Measurements from ENCODE around the gene SUGP1.
"Not testable (repeated sequence)": the region's sequence is repeated elsewhere in the genome, so short reads cannot be mapped to it uniquely, and the experiment has no call there.

The SUGP1 gene

DNA sequence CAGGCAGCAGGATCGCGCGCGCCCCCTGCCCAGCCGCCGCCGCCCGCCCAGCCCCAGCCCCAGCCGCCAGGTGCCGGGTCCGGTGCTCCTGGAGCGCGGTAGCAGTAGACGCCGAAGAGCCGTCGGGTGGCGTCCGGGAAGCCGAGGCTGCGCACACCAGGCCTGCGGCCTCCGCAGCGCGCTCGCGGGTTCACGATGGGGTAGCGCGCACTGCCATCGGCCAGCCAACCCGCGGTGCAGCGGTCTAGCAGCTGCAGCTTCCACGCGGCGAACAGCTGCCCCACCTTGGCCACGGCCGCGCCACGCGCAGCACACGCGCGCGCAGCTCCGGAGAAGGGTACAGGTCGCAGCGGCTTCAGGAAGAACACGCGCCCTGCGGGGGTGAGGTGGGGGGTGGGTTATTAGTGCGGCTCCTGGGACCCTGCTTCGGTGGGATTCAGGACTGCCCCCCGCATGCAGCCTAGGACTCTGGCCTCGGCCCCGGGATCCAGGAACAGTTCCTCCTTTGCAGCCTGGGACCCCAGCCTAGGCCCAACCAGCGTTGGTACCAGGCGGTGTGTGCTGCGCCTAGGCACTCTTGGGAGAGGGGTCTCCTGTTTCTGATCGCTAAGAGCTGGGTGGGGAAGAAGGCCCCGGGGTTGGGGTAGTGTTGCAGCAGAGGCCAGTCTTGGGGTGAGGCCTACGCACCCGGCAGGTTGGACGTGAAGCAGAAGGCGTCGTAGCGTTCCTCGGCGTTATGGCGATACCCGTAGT is 62.3 kb downstream of the SUGP1 start:
- Histone ChIP-seq H3K9ac (ENCODE audit: low read depth, low read length) (no peak overlapping the region), H3K36me3 (ENCODE audit: insufficient read depth, low read length) (no peaks in the 10 kb centered on the region; the same call in 1 of the 2 replicates), H3K4me1 (ENCODE audit: insufficient read depth, low read length) (no peaks in the 10 kb centered on the region), H3K9me3 (ENCODE audit: control insufficient read depth, insufficient read depth, low read length) (no peaks in the 10 kb centered on the region)

DNA sequence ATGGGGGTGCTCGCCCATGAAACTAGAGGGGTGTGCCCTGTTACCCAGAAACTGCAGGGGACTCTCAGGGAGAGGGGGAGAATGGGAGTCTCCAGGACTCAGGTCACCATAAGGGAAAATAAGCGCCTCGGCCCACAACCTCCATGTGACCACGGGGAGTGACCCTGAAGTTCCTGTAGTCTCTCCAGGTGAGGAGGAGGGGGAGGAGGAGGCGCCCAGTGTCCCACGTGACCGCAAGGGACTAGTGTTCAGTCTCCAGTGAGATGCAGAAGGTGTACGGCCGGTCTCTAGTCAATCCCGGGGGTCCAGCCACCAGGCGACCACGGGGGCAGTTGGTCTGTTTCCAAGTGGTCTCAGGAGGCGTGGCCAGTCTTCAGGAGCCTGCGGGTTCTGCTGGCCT is 63.2 kb downstream of the SUGP1 start:
- no peak overlapping the region for H3K9ac ChIP-seq (ENCODE audit: low read depth, low read length)

DNA sequence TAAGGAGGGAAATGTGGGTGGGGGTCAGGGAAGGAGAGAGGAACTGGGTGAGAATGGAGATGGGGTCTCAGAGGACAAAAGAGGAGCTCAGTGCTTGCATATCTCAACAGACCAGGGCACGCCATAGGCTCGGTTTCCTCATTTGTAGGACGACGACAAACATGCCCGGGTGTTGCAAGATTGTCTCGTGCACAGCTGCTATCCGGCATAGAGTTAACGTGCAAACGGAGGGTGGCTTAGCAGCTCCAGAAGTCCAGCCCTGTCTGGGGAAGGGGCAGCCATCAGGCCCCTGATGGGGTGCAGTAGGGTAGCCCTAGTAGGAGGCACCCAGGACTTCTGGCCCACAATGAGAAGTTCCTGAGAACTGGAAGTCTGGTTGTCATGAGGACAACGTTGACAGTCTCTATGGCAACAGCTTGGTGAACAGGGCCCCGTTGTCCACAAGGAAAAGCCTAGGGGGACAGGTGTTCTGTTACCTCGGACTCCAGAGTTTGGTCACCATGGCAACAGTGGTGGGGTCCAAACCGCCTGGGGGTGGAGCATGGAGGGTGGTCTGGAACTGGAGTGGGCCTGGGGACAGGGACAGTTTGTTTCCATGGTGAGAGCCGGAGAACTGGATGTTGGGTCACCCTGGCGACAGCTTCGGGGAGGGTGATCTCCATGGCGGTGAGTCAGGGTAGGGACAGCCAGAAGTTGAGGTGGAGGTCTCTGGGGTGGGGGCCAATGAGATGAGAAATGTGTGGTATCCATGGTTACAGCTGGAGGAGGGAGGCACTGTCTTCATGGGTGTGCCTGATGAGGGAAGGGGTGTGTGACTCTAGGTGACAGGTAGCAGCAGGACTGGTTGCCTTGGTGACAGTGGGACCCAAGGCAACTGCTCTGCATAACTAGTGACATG is 64.0 kb downstream of the SUGP1 start:
- no peaks in the 10 kb centered on the region for H3K4me1 ChIP-seq (ENCODE audit: insufficient read depth, low read length)
- no peaks in the 10 kb centered on the region; the same call in 1 of the 2 replicates for H3K36me3 ChIP-seq (ENCODE audit: insufficient read depth, low read length)
- H3K9me3 ChIP-seq (ENCODE audit: control insufficient read depth, insufficient read depth, low read length) = no peaks in the 10 kb centered on the region
- no peak overlapping the region for H3K9ac ChIP-seq (ENCODE audit: low read depth, low read length)

More for the DNA sequence above, 63.2 kb downstream of the SUGP1 start:
- H3K4me1 ChIP-seq (ENCODE audit: insufficient read depth, low read length) = no peaks in the 10 kb centered on the region
- H3K36me3 ChIP-seq (ENCODE audit: insufficient read depth, low read length) = no peaks in the 10 kb centered on the region; the same call in 1 of the 2 replicates
- H3K9me3 ChIP-seq (ENCODE audit: control insufficient read depth, insufficient read depth, low read length) = no peaks in the 10 kb centered on the region

GRCh38 chr19:19253409-19253808 is 66.9 kb downstream of the SUGP1 start:
- H3K9me3 ChIP-seq (ENCODE audit: control insufficient read depth, insufficient read depth, low read length); H3K36me3 ChIP-seq (ENCODE audit: insufficient read depth, low read length); H3K4me1 ChIP-seq (ENCODE audit: insufficient read depth, low read length); H3K9ac ChIP-seq (ENCODE audit: low read depth, low read length): not testable (repeated sequence)

GRCh38 chr19:19250196-19250801 is 70.0 kb downstream of the SUGP1 start:
- H3K36me3 ChIP-seq (ENCODE audit: insufficient read depth, low read length) = no peaks in the 10 kb centered on the region
- H3K9ac ChIP-seq (ENCODE audit: low read depth, low read length) = no peak overlapping the region
- H3K4me1 ChIP-seq (ENCODE audit: insufficient read depth, low read length) = no peaks in the 10 kb centered on the region
- H3K9me3 ChIP-seq (ENCODE audit: control insufficient read depth, insufficient read depth, low read length) = no peaks in the 10 kb centered on the region

DNA sequence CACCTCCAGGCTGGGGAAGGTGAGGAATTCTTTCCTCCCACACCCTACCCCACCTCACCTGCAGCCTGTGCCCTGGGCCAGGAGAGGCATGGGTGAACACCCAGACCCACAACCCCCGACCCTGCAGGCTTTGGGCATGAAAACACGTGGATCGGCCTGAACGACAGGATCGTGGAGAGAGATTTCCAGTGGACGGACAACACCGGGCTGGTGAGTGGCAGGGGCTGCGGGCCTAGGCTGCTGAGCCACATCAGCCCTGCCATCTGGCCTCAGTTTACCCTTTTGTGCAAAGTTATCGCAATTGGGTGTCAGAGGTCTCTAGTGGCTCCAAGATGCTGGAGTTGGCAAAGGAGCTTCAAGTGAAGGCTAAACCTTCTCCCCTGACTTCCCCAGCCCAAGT is 79.8 kb downstream of the SUGP1 start:
- Histone ChIP-seq H3K9ac (ENCODE audit: low read depth, low read length) (no peak overlapping the region), H3K4me1 (ENCODE audit: insufficient read depth, low read length) (no peaks in the 10 kb centered on the region), H3K9me3 (ENCODE audit: control insufficient read depth, insufficient read depth, low read length) (no peaks in the 10 kb centered on the region), H3K36me3 (ENCODE audit: insufficient read depth, low read length) (no peaks in the 10 kb centered on the region)

- Histone ChIP-seq H3K36me3 (ENCODE audit: insufficient read depth, low read length) (no peaks in the 10 kb centered on the region), H3K4me1 (ENCODE audit: insufficient read depth, low read length) (no peaks in the 10 kb centered on the region), H3K9ac (ENCODE audit: low read depth, low read length) (no peak overlapping the region), H3K9me3 (ENCODE audit: control insufficient read depth, insufficient read depth, low read length) (0 out of 2 replicates have a peak, but pooled peaks cover 3% of the 10 kb centered on the region)
Observed at GRCh38 chr19:19239675-19240074, 80.6 kb downstream of the SUGP1 start.

DNA sequence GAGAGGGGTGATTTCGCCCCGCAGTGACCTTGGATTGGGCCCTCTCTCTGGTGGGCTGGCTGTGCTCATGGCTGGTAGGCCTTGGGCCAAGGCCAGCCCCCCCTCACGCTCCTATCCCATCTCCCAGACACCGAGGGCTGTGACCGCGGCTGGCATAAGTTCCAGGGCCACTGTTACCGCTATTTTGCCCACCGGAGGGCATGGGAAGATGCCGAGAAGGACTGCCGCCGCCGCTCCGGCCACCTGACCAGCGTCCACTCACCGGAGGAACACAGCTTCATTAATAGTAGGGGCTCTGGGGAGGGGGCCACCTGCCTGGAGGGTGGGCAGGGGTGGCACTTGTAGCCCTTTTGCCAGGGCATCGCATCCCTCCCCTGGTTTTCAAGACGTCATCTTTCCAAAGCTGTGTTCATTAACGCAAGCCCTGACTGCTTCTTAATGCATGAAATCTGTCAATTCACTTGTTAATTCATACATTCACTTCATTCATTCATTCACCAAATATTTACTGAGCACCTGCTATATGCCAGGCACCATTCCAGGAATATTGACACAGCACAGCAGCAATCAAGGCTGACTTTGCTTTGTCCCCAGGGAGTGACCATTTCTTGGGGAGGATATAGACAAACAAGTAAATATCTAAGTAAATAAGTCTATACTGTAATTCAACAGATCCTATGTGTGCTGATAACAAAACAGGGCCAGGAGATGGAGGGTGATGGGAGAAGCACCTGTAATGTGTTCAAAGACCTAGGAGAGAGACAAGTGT is 82.0 kb downstream of the SUGP1 start:
- Histone ChIP-seq H3K4me1 (ENCODE audit: insufficient read depth, low read length) (no peaks in the 10 kb centered on the region), H3K36me3 (ENCODE audit: insufficient read depth, low read length) (no peaks in the 10 kb centered on the region), H3K9me3 (ENCODE audit: control insufficient read depth, insufficient read depth, low read length) (0 out of 2 replicates have a peak, but pooled peaks cover 3% of the 10 kb centered on the region), H3K9ac (ENCODE audit: low read depth, low read length) (no peak overlapping the region)

DNA sequence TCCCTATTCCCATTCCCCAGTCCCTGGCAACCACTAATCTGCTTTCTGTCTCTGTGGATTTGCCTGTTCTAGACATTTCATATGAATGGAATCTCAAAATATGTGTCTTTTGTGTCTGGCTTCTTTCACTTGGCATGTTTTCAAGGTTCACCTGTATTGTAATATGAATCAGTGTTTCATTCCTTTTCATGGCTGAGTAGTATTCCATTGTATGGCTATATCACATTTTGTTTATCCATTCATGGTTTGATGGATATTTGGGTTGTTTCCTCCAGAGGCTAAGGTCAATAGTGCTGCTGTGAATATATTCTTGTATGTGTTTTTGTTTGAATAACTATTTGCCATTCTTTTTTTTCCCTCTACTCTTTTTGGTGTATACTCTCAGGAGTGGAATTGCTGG is 84.1 kb downstream of the SUGP1 start:
- H3K36me3 ChIP-seq (ENCODE audit: insufficient read depth, low read length) = no peaks in the 10 kb centered on the region
- H3K9ac ChIP-seq (ENCODE audit: low read depth, low read length) = no peak overlapping the region
- no peaks in the 10 kb centered on the region for H3K4me1 ChIP-seq (ENCODE audit: insufficient read depth, low read length)
- H3K9me3 ChIP-seq (ENCODE audit: control insufficient read depth, insufficient read depth, low read length) = 0 out of 2 replicates have a peak, but pooled peaks cover 3% of the 10 kb centered on the region

- Histone ChIP-seq H3K36me3 (ENCODE audit: insufficient read depth, low read length) (no peaks in the 10 kb centered on the region), H3K9ac (ENCODE audit: low read depth, low read length) (no peak overlapping the region), H3K9me3 (ENCODE audit: control insufficient read depth, insufficient read depth, low read length) (0 out of 2 replicates have a peak, but pooled peaks cover 3% of the 10 kb centered on the region), H3K4me1 (ENCODE audit: insufficient read depth, low read length) (no peaks in the 10 kb centered on the region)
Observed at GRCh38 chr19:19234220-19234816, 86.0 kb downstream of the SUGP1 start.

DNA sequence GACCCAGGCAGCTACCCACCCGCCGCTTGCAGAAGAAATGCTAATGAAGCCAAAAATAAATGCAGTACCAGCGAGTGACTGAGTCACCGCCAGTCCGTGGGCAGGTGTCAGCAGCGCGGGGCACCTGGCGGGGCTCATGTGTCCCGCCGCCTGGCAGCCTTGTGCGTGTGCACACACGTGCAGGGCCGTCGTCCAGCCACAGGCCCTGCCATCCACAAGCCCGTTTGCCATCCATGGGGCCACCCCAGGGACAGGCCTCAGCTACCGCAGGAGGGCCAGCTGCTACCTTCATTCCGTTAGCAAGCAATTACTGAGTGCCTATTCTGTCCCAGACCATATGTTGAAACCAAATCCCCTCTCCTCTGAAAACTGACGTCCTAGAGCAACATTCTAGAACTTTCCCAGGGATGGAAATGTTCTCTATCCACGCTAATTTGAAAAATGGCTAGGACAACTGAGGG is 88.0 kb downstream of the SUGP1 start:
- H3K9ac ChIP-seq (ENCODE audit: low read depth, low read length) = no peak overlapping the region
- H3K36me3 ChIP-seq (ENCODE audit: insufficient read depth, low read length) = no peaks in the 10 kb centered on the region
- 0 out of 2 replicates have a peak, but pooled peaks cover 3% of the 10 kb centered on the region for H3K9me3 ChIP-seq (ENCODE audit: control insufficient read depth, insufficient read depth, low read length)

DNA sequence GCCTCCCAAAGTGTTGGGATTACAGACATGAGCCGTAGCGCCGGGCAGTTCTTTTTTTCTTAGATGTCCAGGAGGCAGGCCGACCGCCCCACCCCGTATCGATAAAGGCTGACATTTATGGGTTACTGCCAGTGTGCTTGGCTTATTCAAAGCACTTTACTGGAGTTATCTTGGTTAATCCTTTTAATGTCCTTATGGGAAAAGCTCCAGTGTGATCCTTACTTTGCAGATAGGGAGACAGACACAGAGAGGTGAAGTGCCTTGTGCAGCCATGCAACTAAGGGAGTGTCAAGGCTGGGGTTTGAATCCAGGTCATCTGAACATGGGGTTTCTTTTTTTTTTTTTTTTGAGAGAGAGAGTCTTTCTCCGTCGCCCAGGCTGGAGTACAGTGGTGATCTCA is 89.3 kb downstream of the SUGP1 start:
- no peaks in the 10 kb centered on the region for H3K4me1 ChIP-seq (ENCODE audit: insufficient read depth, low read length)
- no peaks in the 10 kb centered on the region for H3K36me3 ChIP-seq (ENCODE audit: insufficient read depth, low read length)
- no peak overlapping the region for H3K9ac ChIP-seq (ENCODE audit: low read depth, low read length)
- H3K9me3 ChIP-seq (ENCODE audit: control insufficient read depth, insufficient read depth, low read length) = 0 out of 2 replicates have a peak, but pooled peaks cover 3% of the 10 kb centered on the region

More for the DNA sequence above, 88.0 kb downstream of the SUGP1 start:
- no peaks in the 10 kb centered on the region for H3K4me1 ChIP-seq (ENCODE audit: insufficient read depth, low read length)

DNA sequence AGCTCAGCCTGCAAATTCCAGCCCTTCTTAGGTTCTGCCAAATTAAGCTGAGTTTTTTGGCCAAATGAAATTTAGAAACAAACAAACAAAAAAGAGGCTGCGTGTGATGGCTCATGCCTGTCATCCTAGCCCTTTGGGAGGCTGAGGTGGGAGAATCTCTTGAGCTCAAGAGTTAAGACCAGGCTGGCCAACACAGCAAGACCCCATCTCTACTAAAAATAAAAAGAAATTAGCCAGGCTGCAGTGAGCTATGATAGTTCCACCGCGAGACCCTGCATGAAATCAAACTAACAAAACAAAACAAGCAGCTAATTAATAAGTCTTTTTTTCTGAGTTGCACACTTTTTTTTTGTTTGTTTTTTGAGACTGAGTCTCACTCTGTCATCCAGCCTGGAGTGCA is 90.6 kb downstream of the SUGP1 start:
- Histone ChIP-seq H3K9ac (ENCODE audit: low read depth, low read length) (no peak overlapping the region), H3K36me3 (ENCODE audit: insufficient read depth, low read length) (no peaks in the 10 kb centered on the region), H3K4me1 (ENCODE audit: insufficient read depth, low read length) (no peaks in the 10 kb centered on the region), H3K9me3 (ENCODE audit: control insufficient read depth, insufficient read depth, low read length) (no peaks in the 10 kb centered on the region)
